GM19463 (cell line): ENCODE results near the gene GSN.
A peak's percentile ranks its signal among the peaks of the same experiment; 100 is the strongest.
"Not testable (repeated sequence)": the region's sequence is repeated elsewhere in the genome, so short reads cannot be mapped to it uniquely, and the experiment has no call there.

Experiments used
- ATAC-seq: cut with Tn5 transposase; IDR thresholded peaks from one replicate; pipeline ENCODE4 v1.9.1; 2021; ENCODE audit warnings: mild to moderate bottlenecking, moderate library complexity; ENCODE audit not compliant: unreplicated experiment

GSN gene

DNA sequence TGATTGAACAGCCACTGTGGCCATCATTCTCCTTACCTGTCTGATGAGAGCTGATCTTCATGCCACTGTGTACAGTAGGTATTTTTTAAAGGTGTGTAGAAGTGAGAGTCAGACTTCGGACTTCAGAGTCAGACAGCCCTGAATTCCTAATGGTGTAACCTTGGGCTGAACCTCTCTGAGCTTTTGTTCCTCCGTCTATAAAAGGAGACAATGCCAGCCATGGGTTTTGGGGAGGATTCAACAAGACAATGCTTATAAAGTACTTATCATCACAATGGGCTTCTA lies 18.7 kb downstream of the GSN start:
- ATAC-seq, result no peak

DNA sequence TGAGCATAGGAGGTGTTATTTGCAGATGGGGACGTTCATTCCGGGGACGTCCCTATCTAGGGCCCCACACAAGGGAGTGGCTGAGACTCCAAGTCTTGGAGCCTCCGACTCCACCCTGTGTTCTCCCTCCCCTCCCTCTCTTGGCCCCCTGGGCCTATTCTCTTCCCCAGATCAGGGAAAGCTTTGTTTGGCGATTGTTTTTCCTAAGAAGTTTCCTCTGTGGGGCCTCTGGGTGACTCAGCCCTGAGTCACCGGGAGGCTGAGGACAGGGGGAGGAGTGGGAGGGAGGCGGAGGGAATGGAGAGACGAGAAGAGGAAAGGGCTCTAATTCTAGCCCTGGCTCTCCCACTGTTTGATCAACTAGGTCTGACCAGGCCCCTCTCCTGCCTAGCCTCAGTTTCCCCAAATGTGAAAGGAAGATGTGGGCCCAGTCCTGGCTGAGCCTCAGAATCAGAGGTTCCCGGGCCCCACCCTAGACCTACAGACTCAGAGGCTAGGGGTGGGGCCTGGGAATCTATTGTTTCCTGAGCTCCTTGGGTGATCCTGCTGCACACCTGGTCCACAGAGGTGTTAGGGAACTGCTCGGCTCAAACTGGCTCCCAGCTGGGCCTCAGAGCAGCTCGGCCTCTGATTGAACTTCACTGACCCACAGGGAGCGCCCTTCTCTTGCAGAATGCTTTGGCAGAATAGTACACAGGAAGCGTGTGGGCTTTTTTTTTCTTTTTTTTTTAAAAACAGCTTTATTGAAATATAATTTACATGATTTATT lies 19.2 kb downstream of the GSN start:
- no peak for ATAC-seq

DNA sequence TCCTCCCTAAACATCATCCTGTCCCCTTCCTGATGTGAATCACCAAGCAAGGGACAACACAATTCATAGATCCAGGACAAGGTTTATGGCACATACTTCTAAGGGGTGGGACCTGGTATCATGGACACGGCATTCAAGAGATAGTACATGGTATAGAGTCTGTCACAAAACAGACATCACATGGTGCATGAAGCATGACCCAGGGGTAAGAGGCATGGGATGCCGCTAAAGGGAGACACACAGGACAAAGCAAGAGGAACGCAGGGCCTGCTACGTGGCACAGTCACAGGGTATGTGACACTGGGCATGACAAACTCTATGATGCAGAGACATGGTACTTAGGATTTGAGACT lies 20.7 kb downstream of the GSN start:
- ATAC-seq, result no peak

DNA sequence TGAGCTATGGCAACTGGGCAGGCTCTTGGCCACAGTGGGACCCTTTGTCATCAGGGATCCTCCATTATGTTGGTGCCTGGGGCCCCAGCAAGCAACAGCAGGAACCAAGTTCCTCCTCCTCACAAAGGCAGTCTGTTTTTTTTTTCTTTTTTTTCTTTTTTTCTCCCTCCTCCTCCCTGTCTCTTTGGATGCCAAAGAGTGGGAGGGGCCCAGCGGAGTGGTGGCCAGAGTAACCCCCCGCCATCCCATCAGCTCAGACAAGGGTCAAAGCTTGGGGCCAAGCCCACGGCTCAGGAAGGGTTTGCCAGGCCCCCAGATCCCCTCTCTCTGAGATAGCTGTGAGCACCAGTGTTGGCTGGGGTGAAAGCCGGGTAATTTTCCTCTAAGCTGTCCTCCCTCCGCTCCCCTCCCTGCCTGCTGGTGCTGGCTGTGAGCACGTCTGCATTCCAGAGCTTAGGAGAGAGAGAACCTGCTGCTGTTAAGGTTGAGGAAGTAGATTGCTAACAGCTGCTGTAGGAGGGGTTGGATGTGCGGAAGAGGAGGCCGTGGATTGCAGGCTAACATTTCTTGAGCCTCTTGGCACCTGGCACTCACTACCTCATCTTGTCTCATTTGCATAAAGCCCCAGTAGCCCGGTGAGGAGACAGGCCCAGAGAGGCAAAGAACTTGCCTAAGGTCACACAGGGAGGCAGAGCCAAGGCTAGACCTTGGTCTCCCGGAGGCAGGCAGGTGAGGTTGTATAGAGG lies 21.2 kb downstream of the GSN start:
- ATAC-seq, result no peak

DNA sequence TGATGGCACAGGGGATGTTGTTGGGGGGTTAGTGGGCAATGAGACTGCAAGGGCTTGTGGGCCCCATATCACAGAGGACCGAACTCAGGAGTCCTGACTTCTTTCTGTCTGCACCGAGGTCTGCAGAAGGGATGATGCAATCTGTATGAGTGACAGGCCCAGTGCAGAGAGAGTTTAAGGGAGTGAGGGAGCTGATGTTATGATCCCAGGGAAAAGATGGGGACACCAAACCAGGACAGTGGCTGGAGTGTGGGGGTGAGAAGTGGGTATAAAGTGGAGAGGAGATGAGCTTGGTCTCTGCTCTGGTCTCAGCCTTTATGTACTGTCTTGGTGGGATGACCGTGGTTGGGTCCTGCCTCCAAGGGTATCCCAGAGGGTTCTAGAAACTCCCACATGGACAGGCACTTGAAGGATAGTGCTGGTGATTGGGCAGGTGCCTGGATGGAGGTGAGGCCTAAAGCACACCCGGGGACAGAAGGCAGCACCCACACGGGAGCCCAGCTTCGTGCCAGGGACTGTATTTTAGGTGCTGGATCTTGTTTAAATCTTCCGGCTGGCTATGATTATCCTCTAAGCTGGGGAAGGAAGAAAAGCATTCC lies 21.9 kb downstream of the GSN start:
- no peak for ATAC-seq

DNA sequence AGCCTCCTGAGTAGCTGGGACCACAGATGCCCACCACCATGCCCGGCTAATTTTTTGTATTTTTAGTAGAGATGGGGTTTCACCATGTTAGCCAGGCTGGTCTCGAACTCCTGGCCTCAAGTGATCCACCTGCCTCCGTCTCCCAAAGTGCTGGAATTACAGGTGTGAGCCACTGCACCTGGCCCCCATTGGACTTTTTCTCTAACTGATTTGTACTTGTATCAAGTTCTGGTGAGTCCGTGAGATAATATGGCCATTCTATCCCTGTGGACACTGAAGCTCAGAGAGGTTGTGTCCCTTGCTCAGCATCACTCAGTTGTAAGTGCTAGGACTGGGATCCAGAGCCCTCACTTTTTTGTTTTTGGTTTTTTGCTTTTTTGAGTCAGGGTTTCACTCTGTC lies 23.6 kb downstream of the GSN start:
- not testable (repeated sequence) for ATAC-seq

DNA sequence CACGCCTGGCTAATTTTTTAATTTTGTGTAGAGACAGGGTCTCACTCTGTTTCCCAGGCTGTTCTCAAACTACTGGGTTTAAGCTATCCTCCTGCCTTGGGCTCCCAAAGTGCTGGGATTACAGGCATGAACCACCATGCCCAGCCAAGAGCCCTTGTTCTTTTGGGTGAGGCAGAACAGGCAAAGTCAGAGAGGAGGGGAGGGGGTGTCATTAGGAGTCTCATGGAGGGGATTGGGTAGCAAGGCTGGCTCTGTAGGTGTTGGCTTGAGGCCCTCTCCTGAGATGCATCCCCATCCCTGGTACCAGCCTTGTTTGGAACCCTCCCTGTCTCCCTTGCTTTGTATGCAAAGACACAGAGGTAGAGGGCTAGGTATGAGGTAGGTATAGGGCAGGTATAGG lies 24.1 kb downstream of the GSN start:
- ATAC-seq, result no peak

DNA sequence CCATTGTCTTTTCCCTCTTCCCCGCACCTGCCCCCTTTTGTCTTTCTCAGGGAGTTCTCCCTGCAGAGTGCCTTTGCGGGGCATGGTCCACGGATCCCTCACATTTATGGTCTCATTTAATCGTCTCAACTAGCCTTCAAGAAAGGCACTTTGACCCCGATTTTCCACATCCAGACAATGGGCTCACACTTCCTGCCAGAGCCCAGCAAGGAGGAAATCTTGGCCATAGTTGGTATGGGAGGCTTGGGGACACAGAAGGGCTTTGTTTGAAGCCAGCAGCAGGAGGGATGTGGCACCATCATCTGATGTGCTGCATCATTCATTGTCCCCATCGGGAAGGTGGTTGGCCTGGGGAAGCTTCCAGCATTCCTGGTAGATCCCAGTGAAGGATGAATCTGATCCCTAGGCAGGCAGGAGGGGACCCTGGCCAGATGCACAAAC lies 24.9 kb downstream of the GSN start:
- no peak for ATAC-seq

DNA sequence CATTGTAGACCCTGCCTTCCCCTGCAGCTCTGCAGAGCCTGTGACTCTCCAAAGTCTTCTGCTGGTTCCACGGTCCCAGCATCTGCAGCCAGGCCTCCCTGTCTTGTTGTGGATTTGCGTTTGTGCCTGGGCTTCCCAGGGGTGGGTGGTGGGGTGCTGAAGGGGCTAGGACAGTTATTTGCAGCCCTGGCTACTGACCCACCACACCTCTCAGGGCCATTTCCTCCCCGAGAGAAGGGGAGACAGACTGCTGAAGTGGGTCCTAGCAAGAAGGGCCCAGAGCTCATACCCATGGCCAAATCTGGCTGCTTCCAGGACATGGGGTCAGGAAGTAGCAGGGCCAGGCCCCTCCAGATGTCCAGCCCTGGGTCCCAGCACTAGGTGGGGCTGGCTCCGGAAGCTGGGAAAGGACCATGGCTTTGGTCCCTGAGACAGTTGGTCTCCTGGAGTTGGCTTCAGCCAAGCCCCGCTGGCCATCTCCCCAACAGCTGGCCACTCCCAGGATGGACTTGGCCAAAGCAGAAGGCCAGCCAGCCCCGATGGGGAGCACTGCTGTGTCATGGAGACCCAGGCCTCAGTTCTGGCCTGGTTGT lies 26.3 kb downstream of the GSN start:
- ATAC-seq, result no peak

DNA sequence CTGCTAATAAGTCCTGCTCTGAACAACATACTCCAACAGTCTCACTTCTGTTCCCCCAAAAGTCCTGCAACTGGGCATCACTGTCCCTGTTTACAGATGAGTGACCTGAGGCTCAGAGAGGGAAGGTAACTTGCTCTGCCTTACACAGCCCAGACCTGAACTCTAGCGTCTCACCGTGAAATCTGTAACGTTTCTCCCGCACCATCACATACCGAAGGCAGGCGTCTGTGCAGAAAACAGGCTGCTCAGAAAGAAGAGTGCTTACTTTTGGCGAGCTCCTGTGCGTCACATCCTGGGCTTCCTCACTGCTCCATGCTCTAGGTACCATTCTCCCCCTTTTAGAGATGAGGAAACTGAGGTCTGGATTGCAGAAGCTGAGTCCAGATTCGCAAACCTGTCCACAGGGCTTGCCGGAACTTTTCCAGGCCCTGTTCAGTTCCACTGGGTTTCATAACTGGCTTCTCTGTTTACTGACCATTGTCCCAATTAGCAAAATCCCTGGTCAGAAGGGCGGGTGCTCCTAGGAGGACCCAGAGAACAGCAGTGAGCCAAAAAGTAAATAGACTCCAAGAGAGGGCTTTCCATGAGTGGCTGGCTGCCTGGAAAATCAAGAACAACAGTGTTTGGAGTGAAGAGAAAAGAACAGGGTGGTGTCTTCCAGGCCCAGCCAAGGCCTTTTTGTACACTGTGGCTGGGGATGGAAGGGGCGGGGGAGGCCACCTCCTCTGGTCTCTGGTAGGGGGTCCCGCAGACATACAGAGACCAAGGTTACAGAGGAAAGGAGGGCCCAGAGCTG lies 27.1 kb downstream of the GSN start:
- no peak for ATAC-seq

DNA sequence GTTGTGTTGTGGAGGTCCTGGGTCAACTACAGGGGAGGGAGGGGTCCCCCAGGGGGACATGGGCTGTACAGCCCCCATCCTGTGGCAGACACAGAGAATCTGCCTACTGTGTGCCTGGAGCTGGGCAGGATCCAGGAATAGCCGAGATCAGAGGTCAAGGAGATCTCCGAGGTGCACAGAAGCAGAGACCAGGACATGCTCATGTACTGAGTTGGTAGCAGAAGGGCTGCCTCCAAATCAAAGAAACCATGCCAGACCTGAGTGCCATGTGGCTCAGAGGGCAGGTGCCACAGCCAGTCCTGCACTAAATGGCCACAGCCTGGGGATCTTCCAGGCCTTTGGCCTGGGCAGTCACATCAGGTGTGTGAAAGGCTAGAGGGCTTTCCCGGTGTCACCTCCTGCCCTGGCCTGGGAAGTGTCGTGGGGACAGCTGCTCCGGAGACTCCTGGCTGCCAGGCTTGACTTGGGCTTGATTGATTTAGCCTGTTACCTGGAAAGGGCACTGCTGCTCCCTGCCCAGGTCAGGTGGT lies 27.8 kb downstream of the GSN start:
- ATAC-seq, result no peak

DNA sequence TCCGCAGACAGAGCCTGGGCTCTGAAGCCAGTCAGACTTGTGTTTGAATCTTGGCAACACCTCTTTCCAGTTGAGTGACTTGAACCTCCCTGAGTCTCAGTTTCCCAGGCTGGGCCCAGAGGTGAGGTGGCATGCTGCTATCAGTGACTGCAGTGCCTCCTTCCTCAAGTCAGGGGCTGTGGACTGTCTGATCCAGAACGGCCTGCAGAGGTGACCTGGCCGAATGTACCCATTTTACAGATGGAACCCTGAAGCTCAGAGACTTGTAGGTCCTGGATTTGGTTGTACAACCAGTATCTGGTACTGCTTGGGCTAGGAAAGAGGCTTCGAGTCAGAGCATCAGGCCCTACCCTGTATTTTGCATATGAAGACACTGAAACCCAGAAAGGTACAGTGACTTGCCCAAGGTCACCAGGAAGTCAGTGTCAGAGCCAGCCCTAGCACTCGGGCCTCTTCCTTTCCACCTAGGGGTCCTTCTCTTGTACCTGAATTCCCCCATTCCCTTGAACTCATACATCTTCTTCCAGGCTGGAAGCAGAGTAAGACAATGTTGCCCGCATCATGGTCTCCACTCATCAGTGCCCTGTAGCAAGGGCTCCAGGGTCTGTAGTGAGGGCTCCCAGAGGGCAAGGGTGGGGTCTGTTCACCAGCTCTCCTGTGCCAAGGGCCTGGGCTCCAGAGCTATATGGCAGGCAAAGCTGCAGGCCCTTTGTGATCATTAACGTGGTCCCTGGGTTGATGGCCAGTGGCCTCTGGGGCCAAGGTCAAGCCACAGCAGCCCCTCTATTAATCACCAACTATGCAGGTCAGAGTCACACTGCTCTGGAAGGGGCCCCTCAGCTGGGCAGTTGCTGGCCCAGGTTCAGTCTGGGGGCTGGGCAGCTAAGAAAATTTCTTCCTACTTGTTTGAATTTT lies 28.5 kb downstream of the GSN start:
- no peak for ATAC-seq

DNA sequence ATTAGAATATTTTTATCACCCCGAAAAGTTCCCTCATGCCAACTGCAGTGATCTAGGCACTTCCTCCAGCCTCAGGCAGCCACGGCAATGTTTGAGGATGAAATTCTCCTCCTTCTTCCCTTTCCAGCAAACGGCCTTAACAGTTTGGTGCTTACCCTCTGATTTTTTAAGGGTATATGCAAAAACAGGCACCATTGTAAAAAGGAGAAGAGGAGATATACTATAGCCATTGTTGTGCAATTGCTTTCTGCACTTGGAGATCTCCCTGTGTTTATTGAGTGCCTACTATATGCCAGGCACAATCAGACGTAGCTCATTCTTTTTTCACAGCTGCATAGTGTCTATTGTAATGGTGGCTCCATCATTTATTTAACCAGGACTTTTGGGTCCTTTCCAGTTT lies 29.4 kb downstream of the GSN start:
- no peak for ATAC-seq

DNA sequence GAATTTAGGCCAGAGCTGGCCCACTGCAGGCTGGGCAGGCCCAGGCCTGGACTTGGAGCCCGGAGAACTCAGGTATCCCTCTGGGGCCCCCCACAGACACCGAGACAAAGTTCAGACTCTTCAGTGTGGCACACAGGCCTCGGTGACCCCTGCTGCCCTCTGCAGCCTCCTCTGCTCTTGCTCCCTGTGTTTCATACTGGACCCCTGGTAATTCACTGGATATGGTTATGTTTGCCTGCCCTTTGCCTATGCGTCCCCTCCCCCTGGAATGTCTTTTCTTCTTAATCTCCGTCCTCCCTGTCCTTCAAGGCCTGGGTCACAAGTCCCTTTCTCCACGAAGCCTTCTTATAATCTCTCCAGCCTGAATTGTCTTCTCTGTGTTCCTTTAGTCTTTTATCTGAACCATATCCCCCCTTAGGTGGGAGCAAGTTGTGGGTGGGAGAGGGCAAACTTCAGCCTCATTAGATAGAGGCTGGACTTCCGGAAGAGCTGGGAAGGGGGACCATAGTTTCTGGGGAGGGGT lies 30.1 kb downstream of the GSN start:
- ATAC-seq, result no peak

DNA sequence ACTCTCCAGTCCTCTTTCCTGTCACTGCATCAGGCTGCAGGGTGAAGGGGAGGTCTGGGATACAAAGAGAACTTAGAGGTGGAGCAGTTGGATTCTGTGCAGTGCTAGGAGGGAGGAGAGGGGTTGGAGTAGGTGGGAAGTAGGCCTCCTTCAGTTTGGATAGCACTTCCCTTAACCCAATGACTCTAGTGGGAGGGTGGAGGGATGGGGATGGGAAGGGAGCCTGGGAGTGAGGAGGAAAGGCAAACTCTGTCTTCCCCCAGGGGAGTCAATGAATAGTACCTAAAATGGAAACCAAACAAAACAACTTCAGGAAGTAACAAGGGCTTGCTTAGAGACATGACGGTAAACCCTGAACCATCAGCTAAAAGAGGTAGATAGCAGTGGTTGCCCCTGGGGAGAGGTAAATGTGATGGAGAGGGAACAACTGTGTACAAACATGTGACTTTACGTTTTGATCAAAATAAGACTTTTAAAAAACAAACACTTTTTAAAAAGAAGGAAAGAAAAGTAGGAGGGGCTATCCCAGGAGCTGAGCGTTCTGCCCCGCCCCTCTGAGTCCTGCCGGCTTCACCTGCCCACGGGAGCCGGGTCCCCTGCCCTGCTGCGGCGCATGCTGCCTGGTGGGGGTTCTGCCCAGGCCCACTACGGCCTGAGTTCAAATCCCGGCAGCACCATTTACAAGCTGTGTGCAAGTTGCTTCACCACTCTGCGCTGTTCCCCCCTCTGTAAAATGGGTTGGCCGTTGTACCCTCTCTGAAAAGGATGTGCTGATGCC lies 30.9 kb downstream of the GSN start:
- no peak for ATAC-seq

DNA sequence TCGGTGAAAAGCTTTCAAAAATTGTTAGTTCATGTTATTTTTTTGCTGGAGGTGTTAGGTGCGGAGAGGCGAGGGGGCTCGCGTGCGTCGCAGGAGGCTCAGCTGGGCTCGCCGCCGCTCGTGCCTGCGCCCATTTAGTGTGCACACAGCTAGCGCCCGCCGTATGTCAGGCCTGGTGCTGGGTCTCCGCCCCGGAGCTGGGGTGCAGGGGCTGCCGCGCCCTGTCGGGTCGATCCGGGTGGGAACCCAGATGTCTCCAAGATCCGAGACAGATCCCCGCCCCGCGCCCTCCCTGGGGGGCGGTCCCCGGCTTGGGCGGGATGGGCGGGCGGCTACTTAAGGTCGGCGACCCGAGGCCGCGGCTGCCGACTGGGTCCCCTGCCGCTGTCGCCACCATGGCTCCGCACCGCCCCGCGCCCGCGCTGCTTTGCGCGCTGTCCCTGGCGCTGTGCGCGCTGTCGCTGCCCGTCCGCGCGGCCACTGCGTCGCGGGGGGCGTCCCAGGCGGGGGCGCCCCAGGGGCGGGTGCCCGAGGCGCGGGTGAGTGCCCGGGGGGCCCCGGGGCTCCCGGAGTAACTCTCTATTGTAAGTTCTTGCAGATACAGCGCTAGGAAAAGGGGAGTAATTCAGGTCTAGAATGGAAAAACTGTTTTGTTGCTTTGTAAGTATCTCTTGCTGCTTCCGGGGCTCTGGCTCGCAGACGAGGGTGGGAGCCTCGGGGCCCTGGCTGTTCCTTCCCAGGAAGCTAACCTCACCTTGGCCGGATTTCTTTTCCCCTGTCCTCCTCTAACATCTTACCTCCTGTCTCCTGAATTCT lies 31.7 kb downstream of the GSN start:
- ATAC-seq, result peak; percentile 45

DNA sequence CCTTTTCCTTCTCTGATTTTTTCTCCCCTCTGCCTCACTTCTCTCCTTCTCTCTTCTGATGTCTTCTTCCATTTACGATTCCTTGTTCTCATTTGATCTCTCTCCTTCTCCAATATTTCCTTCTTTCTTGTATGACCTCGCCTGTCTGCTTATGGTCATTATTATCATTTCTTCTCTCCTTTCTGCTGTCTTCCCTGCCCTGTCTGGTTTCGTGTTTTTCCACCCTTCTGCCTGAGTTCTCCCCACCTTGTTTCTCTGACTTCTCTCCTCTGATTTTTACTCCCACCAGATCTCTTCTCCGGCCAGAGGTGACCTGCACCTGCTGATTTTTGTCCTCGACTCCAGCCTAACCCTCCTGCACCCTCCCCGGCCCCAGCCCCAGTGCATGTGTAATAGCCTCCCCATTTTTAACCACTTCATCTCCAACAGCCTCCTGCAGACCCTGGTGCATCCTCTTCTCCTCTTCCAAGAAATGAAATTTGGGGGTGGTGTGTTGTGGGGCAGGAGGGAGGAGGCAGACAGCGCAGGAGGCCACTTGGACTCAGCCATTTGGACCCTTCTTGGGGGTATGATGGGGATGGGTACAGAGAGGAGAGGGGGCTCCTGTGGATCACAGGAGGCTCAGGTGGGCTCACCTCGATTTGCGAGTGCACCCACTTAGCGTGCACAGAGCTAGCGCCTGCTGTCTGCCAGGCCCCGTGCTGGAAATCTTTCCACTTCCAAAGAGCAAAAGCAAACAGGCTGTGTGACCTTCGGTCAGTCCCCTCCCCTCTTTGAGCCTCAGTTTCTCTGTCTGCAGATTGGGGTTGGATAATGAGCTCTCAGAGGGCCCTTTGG lies 32.5 kb downstream of the GSN start:
- ATAC-seq, result no peak
